Measurements from ENCODE around the gene SOX6. TPM values are rescaled to one million over a fixed set of nuclear protein-coding genes. Genes with fewer than 3 reads are reported as not detected.

The SOX6 gene
- total RNA-seq, 4 donors from 2014 or later: 17.9 to 27.9 (median 23.3) TPM

DNA sequence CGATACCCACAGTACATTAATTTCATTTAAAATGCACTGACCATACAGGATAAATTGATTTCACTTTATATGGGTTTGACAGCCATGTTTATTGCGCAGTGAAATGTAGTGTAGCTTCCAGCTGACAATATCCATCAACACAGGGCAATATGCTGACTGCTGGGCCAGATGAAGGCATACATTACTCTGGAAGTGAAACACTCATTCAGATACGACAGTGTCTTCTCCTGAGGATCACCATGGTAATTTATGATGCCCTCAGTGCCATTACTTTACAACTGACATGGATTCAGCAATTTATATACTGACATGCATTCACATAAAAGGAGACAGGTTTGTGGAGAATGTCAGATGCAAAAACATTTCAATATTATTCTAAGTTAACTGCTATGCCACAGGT, 365.1 kb downstream of the SOX6 start:
- H3K27ac ChIP-seq: no peak overlapping the region
- H3K36me3 ChIP-seq: no peaks in the 10 kb centered on the region
- intact Hi-C loops (cut with DNase I): no loop called here
- H3K27me3 ChIP-seq: no peaks in the 10 kb centered on the region
- TF ChIP-seq CTCF (IDR thresholded peaks at IDR 0.05) (no peak), POLR2A (IDR thresholded peaks at IDR 0.05) (no peak)
- no peak for DNase-seq
- no peaks in the 10 kb centered on the region for H3K9me3 ChIP-seq
- H3K4me1 ChIP-seq: no peaks in the 10 kb centered on the region
- no peak overlapping the region for H3K4me3 ChIP-seq (replicated peaks in 1 of 3)
- 95 to 99% methylated on average over 3 of the region's 3 CpGs for WGBS, 2 donors

GRCh38 chr11:15989685-15990084, 366.7 kb downstream of the SOX6 start:
- intact Hi-C loops (cut with DNase I): no loop called here

DNA sequence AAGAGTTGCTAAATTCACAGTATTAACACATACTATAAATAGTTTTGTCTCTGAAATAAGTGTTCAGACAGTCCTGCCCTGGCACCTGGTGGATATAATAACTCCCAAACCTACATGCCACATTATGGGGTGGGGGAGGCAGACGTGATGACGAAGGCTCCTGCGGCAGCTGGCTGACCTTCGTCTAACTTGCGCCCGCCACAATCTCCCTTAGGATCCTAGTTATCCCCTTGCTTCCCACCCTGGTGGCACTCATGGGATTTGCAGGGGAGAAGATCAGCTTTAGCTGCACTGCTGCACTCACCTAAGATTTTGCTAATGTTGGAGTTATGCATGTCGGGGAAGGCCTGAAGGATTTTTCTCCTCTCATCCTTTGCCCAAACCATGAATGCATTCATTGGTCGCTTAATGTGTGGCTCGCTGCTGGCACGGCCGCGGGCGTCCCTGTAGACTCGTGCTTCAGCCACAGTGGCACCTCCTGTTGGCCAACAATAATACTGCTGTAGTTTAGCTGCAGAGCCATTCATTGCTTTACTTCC, 367.6 kb downstream of the SOX6 start:
- Histone ChIP-seq H3K4me1 (peaks cover 0 to 12% of the 10 kb centered on the region in 2 donors), H3K9me3 (no peaks in the 10 kb centered on the region), H3K27me3 (no peaks in the 10 kb centered on the region), H3K4me3 (replicated peaks in 1 of 3) (no peak overlapping the region), H3K36me3 (no peaks in the 10 kb centered on the region), H3K27ac (no peak overlapping the region)
- no peak for DNase-seq
- WGBS, 2 donors: 92 to 95% methylated on average over 14 of the region's 14 CpGs
- intact Hi-C loops (cut with DNase I): no loop called here
- no peak for TF ChIP-seq CTCF (IDR thresholded peaks at IDR 0.05)

More at GRCh38 chr11:15989685-15990084, 366.7 kb downstream of the SOX6 start:
- no peak for DNase-seq
- no peaks in the 10 kb centered on the region for H3K36me3 ChIP-seq
- TF ChIP-seq POLR2A (IDR thresholded peaks at IDR 0.05) (no peak), CTCF (IDR thresholded peaks at IDR 0.05) (no peak)
- no peak overlapping the region for H3K27ac ChIP-seq
- peaks cover 0 to 12% of the 10 kb centered on the region in 2 donors for H3K4me1 ChIP-seq
- H3K4me3 ChIP-seq (replicated peaks in 1 of 3): no peak overlapping the region
- H3K9me3 ChIP-seq: no peaks in the 10 kb centered on the region
- no peaks in the 10 kb centered on the region for H3K27me3 ChIP-seq
- 82 to 95% methylated on average over 1 of the region's 1 CpG for WGBS, 2 donors

GRCh38 chr11:15988016-15988550, 368.3 kb downstream of the SOX6 start:
- DNase-seq: no peak
- Histone ChIP-seq H3K36me3 (no peaks in the 10 kb centered on the region), H3K4me1 (peaks cover 0 to 12% of the 10 kb centered on the region in 2 donors), H3K27me3 (no peaks in the 10 kb centered on the region), H3K4me3 (replicated peaks in 1 of 3) (no peak overlapping the region), H3K27ac (no peak overlapping the region), H3K9me3 (no peaks in the 10 kb centered on the region)
- WGBS, 2 donors: 87 to 89% methylated on average over 2 of the region's 2 CpGs
- intact Hi-C loops (cut with DNase I): no loop called here
- TF ChIP-seq CTCF (IDR thresholded peaks at IDR 0.05) (no peak), POLR2A (IDR thresholded peaks at IDR 0.05) (no peak)

DNA sequence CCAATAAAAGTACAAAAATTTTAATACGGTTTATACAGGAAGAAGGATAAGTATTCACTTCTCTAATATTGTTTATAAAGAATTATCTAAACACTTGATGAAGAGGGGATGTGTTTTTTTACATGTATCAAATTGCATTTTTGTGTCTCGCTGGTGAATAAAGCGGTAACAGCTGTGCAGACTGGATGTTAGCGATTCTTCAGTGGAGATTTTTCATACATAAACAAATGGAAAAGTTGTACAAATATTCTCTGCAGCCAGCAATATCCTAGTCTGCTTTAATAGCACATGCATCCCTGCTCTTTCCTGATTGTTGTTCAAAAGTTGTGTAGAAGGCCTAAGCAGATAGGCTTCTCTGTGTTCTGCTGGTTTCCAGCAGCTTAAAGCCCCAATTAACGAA, 369.3 kb downstream of the SOX6 start:
- intact Hi-C loops (cut with DNase I): no loop called here
- 87 to 88% methylated on average over 5 of the region's 5 CpGs for WGBS, 2 donors
- H3K4me1 ChIP-seq: peaks cover 0 to 12% of the 10 kb centered on the region in 2 donors
- H3K9me3 ChIP-seq: no peaks in the 10 kb centered on the region
- no peak overlapping the region for H3K4me3 ChIP-seq (replicated peaks in 1 of 3)
- no peak for DNase-seq
- H3K27ac ChIP-seq: no peak overlapping the region
- H3K36me3 ChIP-seq: no peaks in the 10 kb centered on the region
- no peaks in the 10 kb centered on the region for H3K27me3 ChIP-seq
- TF ChIP-seq POLR2A (IDR thresholded peaks at IDR 0.05): no peak
- no peak for TF ChIP-seq CTCF (IDR thresholded peaks at IDR 0.05)
